T-helper 2 cell treated with Interferon-gamma antibody and Interleukin-4, amounts not matched to agents 5 μg/mL and 100 μg/mL, for 36 hours (primary cell): ENCODE data around the gene CNNM1.

ENCODE experiments used
- DNase-seq: peaks from one replicate; pipeline ENCODE4 v3.0.0; 2021; ENCODE audit warnings: low spot score
- H3K27ac Mint-ChIP-seq: one replicate; pipeline ENCODE4 v1.8.0; 2021; ENCODE audit warnings: mild to moderate bottlenecking, mixed read lengths
- H3K27me3 Mint-ChIP-seq: one replicate; pipeline ENCODE4 v1.8.0; 2021; ENCODE audit warnings: low read depth, mixed read lengths
- H3K36me3 Mint-ChIP-seq: one replicate; pipeline ENCODE4 v1.8.0; 2021; ENCODE audit warnings: low read depth, mixed read lengths
- H3K4me1 Mint-ChIP-seq: one replicate; pipeline ENCODE4 v1.8.0; 2021; ENCODE audit warnings: low read depth, mixed read lengths
- H3K4me3 Mint-ChIP-seq: one replicate; pipeline ENCODE4 v1.8.0; 2022; ENCODE audit warnings: mild to moderate bottlenecking, moderate library complexity, mixed read lengths
- H3K9me3 Mint-ChIP-seq: one replicate; pipeline ENCODE4 v1.8.0; 2021; ENCODE audit warnings: mixed read lengths

The CNNM1 gene

DNA sequence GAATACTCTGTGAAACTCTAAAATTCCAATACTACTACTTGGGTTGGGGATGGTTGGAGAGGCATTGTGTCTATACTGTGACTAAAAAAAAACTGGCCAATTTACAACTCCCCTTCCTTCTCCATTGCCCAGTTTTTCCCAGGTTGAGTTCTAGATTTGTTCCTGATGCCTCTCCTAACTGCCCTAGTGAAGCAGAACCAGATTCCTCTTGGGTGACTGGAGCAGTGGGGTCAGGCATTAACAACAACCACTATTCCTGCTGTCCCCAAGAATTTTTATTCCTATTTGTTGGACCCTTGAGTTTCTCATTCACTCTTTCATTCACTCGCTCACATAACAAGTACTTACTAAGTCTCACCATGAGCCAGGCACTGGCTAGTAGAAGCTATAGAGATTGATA, 95.5 kb downstream of the CNNM1 start:
- Mint-ChIP-seq H3K27ac (no peak overlapping the region), H3K9me3 (no peaks in the 10 kb centered on the region)

DNA sequence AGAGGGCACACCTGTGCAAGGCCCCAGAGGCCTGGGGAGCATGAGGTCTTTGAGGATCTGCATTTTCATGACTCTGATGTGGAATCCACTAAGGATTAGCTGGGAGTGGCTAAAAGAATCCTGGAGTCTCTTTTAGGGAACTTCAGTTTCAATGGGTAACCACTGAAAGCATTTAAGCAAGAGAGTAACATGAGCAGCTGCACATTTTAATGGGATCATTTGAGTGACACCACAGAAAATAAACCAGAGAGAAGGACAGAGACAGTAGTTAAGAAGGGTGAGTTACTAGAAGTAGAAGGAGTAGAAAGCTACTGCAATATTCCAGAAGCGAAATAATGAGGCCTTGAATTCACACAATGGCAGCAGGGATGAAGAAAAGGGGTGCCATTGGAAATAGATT, 96.0 kb downstream of the CNNM1 start:
- H3K27me3 Mint-ChIP-seq, result no peaks in the 10 kb centered on the region
- DNase-seq, result no peak
- no peak overlapping the region for H3K4me3 Mint-ChIP-seq
- peaks cover 12% of the 10 kb centered on the region for H3K4me1 Mint-ChIP-seq
- peaks cover 4% of the 10 kb centered on the region for H3K36me3 Mint-ChIP-seq
- no peak overlapping the region for H3K27ac Mint-ChIP-seq
- H3K9me3 Mint-ChIP-seq, result no peaks in the 10 kb centered on the region

More for the DNA sequence above, 95.5 kb downstream of the CNNM1 start:
- peaks cover 10% of the 10 kb centered on the region for H3K4me1 Mint-ChIP-seq
- no peak overlapping the region for H3K4me3 Mint-ChIP-seq
- no peaks in the 10 kb centered on the region for H3K27me3 Mint-ChIP-seq
- H3K36me3 Mint-ChIP-seq, result peaks cover 6% of the 10 kb centered on the region
- no peak for DNase-seq

DNA sequence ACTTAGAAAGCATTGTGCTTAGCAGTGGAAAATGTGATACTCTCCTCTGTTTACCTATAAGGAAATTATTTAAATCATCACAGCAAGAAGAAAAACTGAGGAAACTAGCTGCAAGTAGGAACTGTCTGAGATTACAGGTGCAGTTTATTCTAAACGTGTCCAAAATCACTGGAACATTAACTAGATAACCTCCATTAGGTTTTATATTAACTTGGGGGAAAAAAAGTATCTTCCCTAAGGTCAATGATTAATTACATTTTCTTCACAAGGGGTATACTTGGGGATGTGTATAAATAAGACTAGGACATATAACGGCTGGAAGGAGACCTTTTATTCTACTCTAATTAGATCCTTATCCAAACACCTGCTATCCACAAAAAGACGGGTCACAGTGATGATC, 97.5 kb downstream of the CNNM1 start:
- no peak for DNase-seq
- peaks cover 4% of the 10 kb centered on the region for H3K36me3 Mint-ChIP-seq
- no peak overlapping the region for H3K4me3 Mint-ChIP-seq
- H3K27me3 Mint-ChIP-seq, result no peaks in the 10 kb centered on the region
- H3K4me1 Mint-ChIP-seq, result peaks cover 16% of the 10 kb centered on the region
- no peaks in the 10 kb centered on the region for H3K9me3 Mint-ChIP-seq
- H3K27ac Mint-ChIP-seq, result no peak overlapping the region

DNA sequence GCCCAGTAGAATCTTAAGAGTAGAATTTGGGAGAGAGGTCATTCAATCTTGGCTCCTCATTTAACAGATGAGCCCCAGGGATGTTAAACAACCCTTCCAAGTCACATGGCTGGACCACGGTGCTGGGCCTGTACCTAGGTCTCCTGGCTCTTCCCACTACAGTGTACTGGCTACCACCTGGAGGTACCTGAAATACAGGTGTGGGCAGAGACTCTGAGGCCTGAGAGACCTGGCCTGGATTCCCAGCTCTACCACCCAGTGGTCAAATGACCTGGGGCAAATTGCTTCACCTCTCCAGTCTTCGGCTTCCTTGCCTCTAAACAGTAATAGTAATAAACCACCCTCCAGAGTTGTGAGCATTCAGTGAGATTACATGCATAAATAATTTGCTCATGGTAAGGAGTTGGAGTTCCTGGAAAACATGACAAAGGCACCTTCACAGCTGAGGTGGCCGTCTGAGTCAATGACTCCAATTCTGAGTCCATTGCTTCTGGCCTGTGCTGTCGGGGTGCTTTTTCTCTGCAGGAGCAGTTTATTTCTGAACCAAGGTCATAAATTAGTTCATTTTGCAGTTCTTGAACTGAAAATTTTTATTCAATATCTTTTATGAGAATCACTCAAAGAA, 98.5 kb downstream of the CNNM1 start:
- H3K4me1 Mint-ChIP-seq, result peaks cover 22% of the 10 kb centered on the region
- no peaks in the 10 kb centered on the region for H3K27me3 Mint-ChIP-seq
- DNase-seq, result no peak
- H3K9me3 Mint-ChIP-seq, result no peaks in the 10 kb centered on the region
- no peak overlapping the region for H3K4me3 Mint-ChIP-seq
- H3K27ac Mint-ChIP-seq, result no peak overlapping the region
- H3K36me3 Mint-ChIP-seq, result peaks cover 4% of the 10 kb centered on the region

DNA sequence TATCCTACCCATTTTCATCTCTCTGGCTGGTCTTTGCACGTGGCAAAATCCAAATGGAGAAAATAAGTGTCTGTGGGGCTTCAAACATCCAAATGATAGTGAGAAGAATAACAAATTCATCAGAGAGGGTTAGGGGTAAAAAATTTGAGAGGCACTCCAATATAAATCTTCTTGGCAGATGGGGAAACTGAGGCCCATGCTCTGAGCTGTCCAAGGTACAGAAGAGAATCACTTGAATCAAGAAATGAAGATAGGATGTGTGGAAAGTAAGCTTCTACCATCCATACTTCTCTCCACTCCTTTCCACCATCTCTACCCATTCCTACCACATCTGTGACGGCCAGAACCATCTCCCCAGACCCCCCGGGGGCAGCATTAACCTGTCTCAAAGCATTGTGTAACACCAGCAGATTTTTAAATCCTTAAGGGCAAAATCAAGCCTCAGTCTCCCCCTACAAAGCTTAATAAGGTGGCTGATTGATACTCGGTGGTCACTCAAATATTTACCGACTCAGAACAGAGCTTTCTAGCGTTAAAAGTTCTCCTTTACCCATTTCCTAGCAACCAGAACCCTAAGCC, 100.5 kb downstream of the CNNM1 start:
- Mint-ChIP-seq H3K9me3 (no peaks in the 10 kb centered on the region), H3K4me1 (peaks cover 25% of the 10 kb centered on the region), H3K4me3 (peak overlapping the region; percentile 99), H3K36me3 (peaks cover 4% of the 10 kb centered on the region), H3K27ac (peak overlapping the region; percentile 93), H3K27me3 (no peaks in the 10 kb centered on the region)
- DNase-seq, result no peak

DNA sequence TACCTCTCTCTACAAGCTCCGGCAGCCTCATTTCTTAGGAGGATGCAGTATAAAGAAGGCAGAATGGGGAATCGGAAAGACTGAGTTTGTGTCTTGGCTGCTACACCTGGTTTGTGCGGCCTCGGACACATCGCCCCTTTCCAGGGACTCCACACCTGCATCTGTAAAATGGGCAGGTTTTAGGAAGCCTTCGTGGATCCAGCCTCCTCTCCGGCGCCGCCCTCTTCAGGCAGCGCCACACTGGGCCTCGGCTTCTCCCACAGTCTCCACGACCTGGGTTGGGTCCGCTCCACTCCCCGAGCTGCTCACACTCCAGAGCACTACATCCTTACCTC, 100.9 kb downstream of the CNNM1 start:
- H3K4me1 Mint-ChIP-seq, result peaks cover 26% of the 10 kb centered on the region
- H3K27me3 Mint-ChIP-seq, result no peaks in the 10 kb centered on the region
- no peaks in the 10 kb centered on the region for H3K9me3 Mint-ChIP-seq
- H3K4me3 Mint-ChIP-seq, result peak overlapping the region; percentile 99
- H3K27ac Mint-ChIP-seq, result peak overlapping the region; percentile 93
- no peak for DNase-seq
- peaks cover 2% of the 10 kb centered on the region for H3K36me3 Mint-ChIP-seq

DNA sequence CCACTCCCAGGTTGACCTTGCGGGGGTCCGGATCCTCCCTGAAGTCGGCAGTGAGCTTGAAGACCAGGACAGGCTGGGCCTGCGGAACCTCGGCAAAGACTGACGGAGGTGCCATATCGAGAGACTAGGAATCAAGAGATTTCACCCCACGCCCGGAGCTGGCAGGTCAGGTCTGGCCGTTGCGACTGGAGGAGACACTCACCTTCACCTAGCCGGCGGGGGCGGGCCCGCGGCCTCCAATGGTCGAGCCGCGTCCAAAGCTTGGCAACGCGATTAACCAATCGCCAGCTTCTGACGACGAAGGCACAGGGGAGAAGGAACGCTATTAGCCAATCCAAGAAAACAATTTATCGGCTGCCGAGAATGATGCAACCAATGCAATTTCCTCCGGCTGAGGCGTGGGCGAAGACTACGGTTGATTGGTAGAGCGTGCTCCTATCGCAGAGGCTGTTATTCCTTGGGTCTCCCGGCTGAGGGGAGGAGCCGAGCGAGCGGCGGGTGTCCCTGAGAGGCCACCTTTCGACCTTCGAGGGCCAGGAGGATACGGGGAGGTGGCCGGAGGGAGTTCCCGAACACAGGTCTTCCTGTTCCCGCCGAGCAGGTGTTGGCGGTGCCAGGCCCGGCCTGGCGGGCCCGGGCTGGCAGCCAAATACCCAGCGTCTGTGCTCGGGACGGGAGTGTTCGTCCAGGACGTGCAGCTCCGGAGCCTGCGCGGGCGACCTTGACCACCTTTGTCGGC, 101.5 kb downstream of the CNNM1 start, which contains the start of gene GOT1:
Gene GOT1 (minus strand): TSS at position 174 of the 739 bp plus-strand sequence. CDS start 59 bp downstream, at position 115.
- Mint-ChIP-seq H3K27ac (peak within 1 kb of the TSS; percentile 93), H3K36me3 (peaks cover under 1% of the 10 kb centered on the region), H3K27me3 (no peaks in the 10 kb centered on the region), H3K4me3 (peak within 1 kb of the TSS; percentile 99), H3K4me1 (peaks cover 26% of the 10 kb centered on the region), H3K9me3 (no peaks in the 10 kb centered on the region)
- peak; percentile 97 for DNase-seq

DNA sequence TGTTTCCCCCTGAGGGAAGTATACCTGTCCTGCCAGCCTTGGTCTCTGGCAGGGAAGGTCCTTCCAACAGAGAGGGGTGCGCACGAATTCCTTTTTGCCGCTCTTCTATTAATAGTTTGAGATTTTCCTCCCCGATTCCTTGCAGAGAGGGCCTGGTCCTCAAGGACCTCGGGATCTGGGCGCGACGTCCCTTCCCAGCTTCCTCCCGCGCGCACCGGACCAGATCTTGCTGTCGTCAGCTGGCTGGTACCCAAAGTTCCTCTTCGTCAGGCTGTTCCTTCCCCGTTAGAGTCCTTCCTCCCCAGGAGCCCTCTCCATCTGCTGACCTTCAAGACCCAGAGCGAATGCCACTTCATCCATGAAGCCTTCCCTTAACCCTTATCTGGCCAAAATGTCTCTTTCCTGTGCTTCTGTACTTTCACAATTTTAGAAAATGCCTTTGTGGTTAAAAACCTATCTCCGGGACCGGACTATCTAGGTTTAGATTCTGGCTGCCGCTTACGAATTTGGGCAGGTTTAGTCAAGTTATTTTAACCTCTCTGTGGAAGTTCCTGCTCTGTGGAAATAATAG, 102.1 kb downstream of the CNNM1 start:
- peak overlapping the region; percentile 93 for H3K27ac Mint-ChIP-seq
- H3K36me3 Mint-ChIP-seq, result no peaks in the 10 kb centered on the region
- H3K4me3 Mint-ChIP-seq, result peak overlapping the region; percentile 99
- H3K27me3 Mint-ChIP-seq, result no peaks in the 10 kb centered on the region
- no peaks in the 10 kb centered on the region for H3K9me3 Mint-ChIP-seq
- DNase-seq, result peak; percentile 6
- H3K4me1 Mint-ChIP-seq, result peaks cover 32% of the 10 kb centered on the region

DNA sequence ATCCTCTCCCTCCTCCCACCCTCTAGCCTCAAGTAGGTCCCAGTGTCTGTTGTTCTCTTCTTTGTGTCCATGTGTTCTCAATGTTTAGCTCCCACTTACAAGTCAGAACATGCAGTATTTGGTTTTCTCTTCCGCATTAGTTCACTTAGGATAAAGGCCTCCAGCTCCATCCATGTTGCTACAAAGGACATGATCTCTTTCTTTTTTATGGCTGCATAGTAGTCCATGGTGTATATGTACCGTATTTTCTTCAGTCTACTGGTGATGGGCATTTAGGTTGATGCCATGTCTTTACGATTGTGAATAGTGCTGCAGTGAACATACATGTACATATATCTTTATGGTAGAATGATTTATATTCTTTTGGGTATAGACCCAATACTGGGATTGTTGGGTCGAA, 102.9 kb downstream of the CNNM1 start:
- H3K4me1 Mint-ChIP-seq, result peaks cover 35% of the 10 kb centered on the region
- no peaks in the 10 kb centered on the region for H3K27me3 Mint-ChIP-seq
- peak overlapping the region; percentile 33 for H3K27ac Mint-ChIP-seq
- no peaks in the 10 kb centered on the region for H3K9me3 Mint-ChIP-seq
- no peaks in the 10 kb centered on the region for H3K36me3 Mint-ChIP-seq
- H3K4me3 Mint-ChIP-seq, result peak overlapping the region; percentile 99
- DNase-seq, result no peak

DNA sequence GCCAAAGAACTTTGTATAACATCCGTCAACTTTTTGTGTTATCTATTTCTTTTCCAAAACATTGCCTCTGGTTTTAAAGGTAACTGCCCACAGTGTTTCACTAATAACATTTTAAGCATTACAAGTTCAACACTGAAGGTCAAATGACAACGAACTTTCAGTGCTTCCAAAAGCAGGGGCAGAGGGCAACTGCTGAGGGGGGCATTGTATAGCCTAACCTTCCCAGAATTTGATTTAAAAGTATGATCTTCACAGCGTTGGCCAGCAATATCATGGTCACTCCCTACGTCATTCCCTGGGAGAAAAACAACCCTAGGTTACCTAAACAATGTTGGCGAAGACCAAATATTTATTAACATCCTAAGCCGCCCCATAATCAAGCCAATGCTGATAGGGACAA, 103.7 kb downstream of the CNNM1 start:
- no peaks in the 10 kb centered on the region for H3K9me3 Mint-ChIP-seq
- no peak overlapping the region for H3K4me3 Mint-ChIP-seq
- H3K36me3 Mint-ChIP-seq, result no peaks in the 10 kb centered on the region
- no peaks in the 10 kb centered on the region for H3K27me3 Mint-ChIP-seq
- no peak overlapping the region for H3K27ac Mint-ChIP-seq
- no peak for DNase-seq
- peaks cover 35% of the 10 kb centered on the region for H3K4me1 Mint-ChIP-seq

DNA sequence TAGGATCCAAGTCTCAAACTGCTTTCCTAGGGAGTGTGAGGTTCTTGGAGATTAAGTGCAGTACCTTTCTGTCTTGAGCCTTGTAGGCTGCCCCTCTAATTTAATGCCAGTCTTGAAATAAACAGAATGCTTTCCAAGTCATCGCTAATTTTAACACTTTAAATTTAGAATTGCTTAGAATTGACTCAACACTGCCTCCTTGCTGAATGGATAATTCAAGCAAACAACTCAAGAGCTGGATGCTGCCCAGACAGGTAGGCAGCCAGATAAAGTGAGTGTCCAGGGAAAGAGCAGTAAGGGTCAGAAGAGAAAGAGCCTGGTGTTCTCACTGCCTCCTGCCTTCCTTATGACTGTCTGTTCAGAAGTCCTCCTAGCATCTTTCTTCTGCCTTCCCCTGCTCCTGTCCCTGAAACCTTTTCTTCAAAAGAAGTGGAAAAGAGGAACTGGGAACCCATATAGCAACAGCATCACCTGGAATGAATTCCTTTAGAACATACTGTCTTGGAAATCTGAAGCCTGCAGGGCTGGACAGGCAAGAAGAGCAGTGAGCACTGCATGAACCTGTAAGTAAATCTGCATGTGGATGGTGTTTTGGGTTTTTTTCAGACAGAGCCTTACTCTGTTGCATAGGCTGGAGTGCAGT, 104.3 kb downstream of the CNNM1 start:
- Mint-ChIP-seq H3K27me3 (no peaks in the 10 kb centered on the region), H3K27ac (no peak overlapping the region), H3K4me3 (no peak overlapping the region), H3K9me3 (no peaks in the 10 kb centered on the region), H3K36me3 (no peaks in the 10 kb centered on the region), H3K4me1 (peaks cover 35% of the 10 kb centered on the region)
- no peak for DNase-seq

DNA sequence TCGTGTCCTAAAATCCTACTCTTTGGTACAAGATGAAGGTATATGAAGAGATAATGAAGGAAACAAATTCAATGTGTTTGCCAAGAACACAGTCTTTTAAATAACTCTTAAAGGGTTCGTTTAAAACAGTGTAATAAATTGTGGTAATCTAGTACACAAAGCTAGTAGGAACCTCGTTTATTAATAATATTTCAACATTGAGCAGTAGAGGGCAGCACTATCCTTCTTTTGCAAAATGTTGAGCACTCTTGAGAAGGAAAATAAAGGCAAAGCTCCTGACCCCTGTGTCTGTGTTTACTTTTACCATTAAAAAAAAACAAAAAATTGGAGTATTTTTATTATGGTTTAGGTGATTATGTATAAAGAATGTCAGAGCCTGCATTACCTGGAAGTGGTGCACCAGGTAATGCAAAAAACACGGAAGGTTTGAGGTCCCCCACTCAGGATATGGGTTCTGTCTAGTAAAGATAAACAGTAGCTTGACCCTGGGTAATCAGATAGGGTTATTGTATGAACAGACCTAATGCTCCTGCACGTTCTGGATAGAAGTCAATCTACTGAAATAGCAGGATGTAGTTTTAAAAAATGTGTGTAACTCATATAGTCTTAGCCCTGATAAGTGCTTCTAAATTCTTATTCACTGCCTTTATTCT, 107.0 kb downstream of the CNNM1 start:
- Mint-ChIP-seq H3K4me1 (peaks cover 23% of the 10 kb centered on the region), H3K9me3 (no peaks in the 10 kb centered on the region), H3K4me3 (no peak overlapping the region), H3K27me3 (no peaks in the 10 kb centered on the region), H3K36me3 (no peaks in the 10 kb centered on the region), H3K27ac (no peak overlapping the region)
- no peak for DNase-seq

DNA sequence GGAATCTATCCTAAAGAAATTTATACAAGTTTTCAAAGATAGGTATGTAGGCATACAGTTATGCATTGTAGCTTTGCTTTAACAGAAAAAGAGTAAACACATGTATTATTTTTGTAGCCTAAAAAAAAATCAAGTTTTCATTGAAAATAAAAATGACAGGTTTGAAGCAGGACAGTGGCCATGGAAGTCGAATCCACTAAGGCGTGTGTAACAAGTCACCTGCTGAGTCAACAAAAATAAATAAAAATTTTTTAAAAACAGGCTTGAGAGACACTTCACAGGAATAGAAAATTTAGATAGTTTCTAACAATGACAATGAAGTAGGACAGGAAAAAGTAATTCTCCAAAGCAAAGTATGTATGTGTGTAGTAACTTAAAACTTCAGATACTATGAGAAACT, 109.7 kb downstream of the CNNM1 start:
- Mint-ChIP-seq H3K4me3 (no peak overlapping the region), H3K27ac (no peak overlapping the region), H3K36me3 (no peaks in the 10 kb centered on the region), H3K27me3 (no peaks in the 10 kb centered on the region), H3K9me3 (no peaks in the 10 kb centered on the region), H3K4me1 (peaks cover 13% of the 10 kb centered on the region)
- no peak for DNase-seq
